Smooth muscle cell (in vitro differentiated cells): ENCODE results near the gene CCR3. TPM values are rescaled to one million over a fixed set of nuclear protein-coding genes. Genes with fewer than 3 reads are reported as not detected.

Experiments
- DNase-seq: peaks from one replicate; lab custom pipeline; 2025; ENCODE audit not compliant: unreplicated experiment; lab: John Stamatoyannopoulos, UW
- H2AFZ ChIP-seq: fragments of 200-600 bp; sonication (generic); 2 replicates; pipeline ENCODE4 v1.6.0; 2016; ENCODE audit warnings: antibody characterized with exemption, low read depth, mild to moderate bottlenecking
- H3F3A ChIP-seq: fragments of 200-600 bp; sonication (generic); 2 replicates; pipeline ENCODE4 v1.6.0; 2017; ENCODE audit warnings: antibody characterized with exemption, low read depth
- H3K27ac ChIP-seq: fragments of 200-600 bp; sonication (generic); 2 replicates; pipeline ENCODE4 v1.5.1; 2016; ENCODE audit warnings: low read depth, mild to moderate bottlenecking
- H3K27me3 ChIP-seq: fragments of 200-600 bp; sonication (generic); 2 replicates; pipeline ENCODE4 v1.6.1; 2016; ENCODE audit warnings: low read depth, mild to moderate bottlenecking
- H3K36me3 ChIP-seq: fragments of 200-600 bp; sonication (generic); 2 replicates; pipeline ENCODE4 v1.5.1; 2016; ENCODE audit warnings: low read depth
- H3K4me1 ChIP-seq: fragments of 200-600 bp; sonication (generic); 2 replicates; pipeline ENCODE4 v1.5.1; 2016; ENCODE audit warnings: low read depth
- H3K4me2 ChIP-seq: fragments of 200-600 bp; sonication (generic); 2 replicates; pipeline ENCODE4 v1.6.0; 2016; ENCODE audit warnings: mild to moderate bottlenecking
- H3K4me3 ChIP-seq: fragments of 200-600 bp; sonication (generic); 2 replicates; pipeline ENCODE4 v1.5.1; 2016; ENCODE audit warnings: mild to moderate bottlenecking
- H3K79me2 ChIP-seq: fragments of 200-600 bp; sonication (generic); 2 replicates; pipeline ENCODE4 v1.6.0; 2016; ENCODE audit warnings: low read depth, mild to moderate bottlenecking
- H3K9ac ChIP-seq: fragments of 200-600 bp; sonication (generic); 2 replicates; pipeline ENCODE4 v1.6.0; 2016; ENCODE audit warnings: low read depth
- H3K9me3 ChIP-seq: fragments of 200-600 bp; sonication (generic); replicated peaks from 2 replicates; pipeline ENCODE4 v1.5.1; 2016; ENCODE audit warnings: low read depth
- H4K20me1 ChIP-seq: fragments of 200-600 bp; sonication (generic); 2 replicates; pipeline ENCODE4 v1.6.0; 2016; ENCODE audit warnings: low read depth
- CTCF ChIP-seq: fragments of 200-600 bp; sonication (generic); IDR thresholded peaks from 2 replicates; pipeline ENCODE4 v1.5.1; 2017; ENCODE audit warnings: borderline replicate concordance, mild to moderate bottlenecking, antibody characterized with exemption; ENCODE audit not compliant: insufficient read depth, poor library complexity, severe bottlenecking
- WGBS: methylation state at CpG from one replicate; pipeline ENCODE4 v1.1.7; 2016; ENCODE audit warnings: low lambda C conversion rate; 5-methylcytosine and 5-hydroxymethylcytosine counted together
- polyA plus RNA-seq: library from polyadenylated mRNA; unstranded; fragments of >200 nt; fragmentation: Nextera tagmentation; extraction: Ambion mirVana; gene quantifications from 2 replicates; pipeline ENCODE4 v1.2.1, GENCODE V29; 2016
- total RNA-seq: library from RNA; depleted of rRNA; stranded (reverse); fragments of >200 nt; gene quantifications from 2 replicates; pipeline ENCODE4 v1.2.3, GENCODE V29; 2014

The CCR3 gene
- total and polyA plus RNA-seq, 2 experiments from 2014 or later, result not detected

GRCh38 chr3:46218196-46218709 is 24.0 kb upstream of the CCR3 start:
- no peaks in the 10 kb centered on the region for H3K4me1 ChIP-seq
- no peaks in the 10 kb centered on the region for H3K9me3 ChIP-seq
- peaks cover 6% of the 10 kb centered on the region for H3K27me3 ChIP-seq
- WGBS, result 67% methylated on average over 2 of the region's 2 CpGs
- H3F3A ChIP-seq, result no peaks in the 10 kb centered on the region
- no peak for DNase-seq
- H4K20me1 ChIP-seq, result no peaks in the 10 kb centered on the region
- H2AFZ ChIP-seq, result no peak overlapping the region
- no peaks in the 10 kb centered on the region for H3K79me2 ChIP-seq
- no peak for TF ChIP-seq CTCF
- H3K27ac ChIP-seq, result no peak overlapping the region
- no peak overlapping the region for H3K4me3 ChIP-seq
- H3K4me2 ChIP-seq, result no peak overlapping the region
- no peaks in the 10 kb centered on the region for H3K36me3 ChIP-seq
- H3K9ac ChIP-seq, result no peak overlapping the region

GRCh38 chr3:46221391-46221790 is 20.9 kb upstream of the CCR3 start:
- H3K79me2 ChIP-seq, result no peaks in the 10 kb centered on the region
- no peak for DNase-seq
- H3K36me3 ChIP-seq, result no peaks in the 10 kb centered on the region
- H3K27ac ChIP-seq, result no peak overlapping the region
- H3K27me3 ChIP-seq, result no peaks in the 10 kb centered on the region
- H3K4me3 ChIP-seq, result no peak overlapping the region
- H3K4me2 ChIP-seq, result no peak overlapping the region
- H3K9ac ChIP-seq, result no peak overlapping the region
- H2AFZ ChIP-seq, result no peak overlapping the region
- no peaks in the 10 kb centered on the region for H3K4me1 ChIP-seq
- TF ChIP-seq CTCF, result no peak
- 87% methylated on average over 4 of the region's 4 CpGs for WGBS
- H4K20me1 ChIP-seq, result no peaks in the 10 kb centered on the region
- no peaks in the 10 kb centered on the region for H3K9me3 ChIP-seq
- H3F3A ChIP-seq, result no peaks in the 10 kb centered on the region

GRCh38 chr3:46221938-46222337 is 20.3 kb upstream of the CCR3 start:
- Histone ChIP-seq H3K4me1 (no peaks in the 10 kb centered on the region), H3K9me3 (no peaks in the 10 kb centered on the region), H3K79me2 (no peaks in the 10 kb centered on the region), H3K27me3 (no peaks in the 10 kb centered on the region), H4K20me1 (no peaks in the 10 kb centered on the region), H3K4me3 (no peak overlapping the region), H2AFZ (no peak overlapping the region), H3K4me2 (no peak overlapping the region), H3F3A (no peaks in the 10 kb centered on the region), H3K27ac (no peak overlapping the region), H3K36me3 (no peaks in the 10 kb centered on the region), H3K9ac (no peak overlapping the region)
- TF ChIP-seq CTCF, result no peak
- no peak for DNase-seq
- 86% methylated on average over 1 of the region's 1 CpG for WGBS

GRCh38 chr3:46222435-46223161 is 19.7 kb upstream of the CCR3 start:
- H3K4me3 ChIP-seq, result no peak overlapping the region
- H3K9me3 ChIP-seq, result no peaks in the 10 kb centered on the region
- no peaks in the 10 kb centered on the region for H3K79me2 ChIP-seq
- H3F3A ChIP-seq, result no peaks in the 10 kb centered on the region
- no peaks in the 10 kb centered on the region for H4K20me1 ChIP-seq
- H3K27ac ChIP-seq, result no peak overlapping the region
- H3K36me3 ChIP-seq, result no peaks in the 10 kb centered on the region
- H3K4me1 ChIP-seq, result no peaks in the 10 kb centered on the region
- H3K4me2 ChIP-seq, result no peak overlapping the region
- no peak overlapping the region for H3K9ac ChIP-seq
- TF ChIP-seq CTCF, result no peak
- WGBS, result 87% methylated on average over 7 of the region's 7 CpGs
- DNase-seq, result no peak
- no peaks in the 10 kb centered on the region for H3K27me3 ChIP-seq
- H2AFZ ChIP-seq, result no peak overlapping the region
